Dermis blood vessel endothelial cell (primary cell): ENCODE results near the gene KLRG1. TPM values are rescaled to one million over a fixed set of nuclear protein-coding genes. Genes with fewer than 3 reads are reported as not detected.

ENCODE experiments used
- DNase-seq: peaks from one replicate; pipeline ENCODE4 v3.0.0; 2010
- total RNA-seq: library from RNA; depleted of rRNA; stranded (reverse); fragments of >200 nt; gene quantifications from 2 replicates; pipeline ENCODE4 v1.2.3, GENCODE V29; 2014

The KLRG1 gene
- total RNA-seq, 1 donor from 2014 or later, result 0.68 TPM

- DNase-seq, result no peak
Observed at GRCh38 chr12:8987163-8987562, 2.2 kb upstream of the KLRG1 start.

GRCh38 chr12:8987685-8988084 is 1.7 kb upstream of the KLRG1 start:
- DNase-seq, result no peak

- no peak for DNase-seq
Observed at GRCh38 chr12:8991371-8992345, 2.3 kb downstream of the KLRG1 start.

GRCh38 chr12:8993827-8994226 is 4.5 kb downstream of the KLRG1 start:
- no peak for DNase-seq

- no peak for DNase-seq
Observed at GRCh38 chr12:8995021-8995775, 5.9 kb downstream of the KLRG1 start.

GRCh38 chr12:8996682-8997405 is 7.5 kb downstream of the KLRG1 start:
- DNase-seq, result peak; percentile 10

- no peak for DNase-seq
Observed at GRCh38 chr12:9001233-9001632, 11.9 kb downstream of the KLRG1 start.

GRCh38 chr12:9002335-9002734 is 13.0 kb downstream of the KLRG1 start:
- DNase-seq, result no peak

GRCh38 chr12:9022592-9022991 is 33.2 kb downstream of the KLRG1 start:
- DNase-seq, result no peak

GRCh38 chr12:9024512-9024911 is 35.2 kb downstream of the KLRG1 start:
- no peak for DNase-seq

- no peak for DNase-seq
Observed at GRCh38 chr12:9027161-9028059, 38.1 kb downstream of the KLRG1 start.

- DNase-seq, result no peak
Observed at GRCh38 chr12:9030776-9031175, 41.4 kb downstream of the KLRG1 start.

GRCh38 chr12:9032202-9032964 is 43.0 kb downstream of the KLRG1 start:
- DNase-seq, result no peak

GRCh38 chr12:9033265-9033887 is 44.0 kb downstream of the KLRG1 start:
- no peak for DNase-seq

- no peak for DNase-seq
Observed at GRCh38 chr12:9034095-9034494, 44.7 kb downstream of the KLRG1 start.

GRCh38 chr12:9036227-9036626 is 46.9 kb downstream of the KLRG1 start:
- DNase-seq, result no peak

- DNase-seq, result no peak
Observed at GRCh38 chr12:9037431-9037830, 48.1 kb downstream of the KLRG1 start.

GRCh38 chr12:9039397-9039977 is 50.1 kb downstream of the KLRG1 start:
- DNase-seq, result peak; percentile 64

- no peak for DNase-seq
Observed at GRCh38 chr12:9040484-9041186, 51.3 kb downstream of the KLRG1 start.

- no peak for DNase-seq
Observed at GRCh38 chr12:9041321-9041720, 52.0 kb downstream of the KLRG1 start.
